HG03025 (cell line): Measurements from ENCODE around the gene SLC4A1AP.

Experiments
- ATAC-seq: cut with Tn5 transposase; IDR thresholded peaks from one replicate; pipeline ENCODE4 v1.9.1; 2021; ENCODE audit warnings: mild to moderate bottlenecking, moderate library complexity; ENCODE audit not compliant: unreplicated experiment, low FRiP score

The SLC4A1AP gene

DNA sequence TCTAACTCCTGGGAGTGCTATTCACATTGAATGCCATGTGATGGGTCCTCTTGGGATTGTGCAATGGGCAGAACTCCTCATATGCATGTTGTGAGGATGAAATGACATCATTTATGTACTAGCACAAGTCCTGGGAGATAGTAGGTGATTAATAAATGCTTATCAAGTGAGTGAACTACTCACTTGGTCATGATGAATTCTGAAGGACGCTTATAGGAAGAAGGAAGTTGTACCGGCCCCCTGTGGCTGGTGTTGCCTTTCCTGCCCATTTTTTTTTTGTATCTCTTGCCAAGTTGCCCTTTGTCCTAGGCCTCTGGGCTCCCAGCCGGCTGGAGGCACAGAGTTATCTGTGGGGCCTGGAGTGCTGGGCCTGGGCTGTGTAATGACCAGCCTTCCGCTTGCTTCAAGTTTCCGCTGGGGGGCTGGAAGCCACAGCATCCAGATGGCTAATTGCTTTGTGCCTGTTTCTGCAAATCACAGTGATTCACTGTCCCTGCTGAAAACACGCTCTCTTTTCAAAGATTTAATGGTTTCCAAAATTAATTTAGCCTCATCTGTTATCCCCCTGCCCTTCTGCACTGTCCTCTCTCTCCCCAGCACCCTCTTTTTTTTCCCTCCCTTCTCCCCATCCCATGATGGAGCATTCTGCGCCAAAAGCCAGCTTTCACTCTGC is 74.1 kb downstream of the SLC4A1AP start:
- ATAC-seq, result no peak

DNA sequence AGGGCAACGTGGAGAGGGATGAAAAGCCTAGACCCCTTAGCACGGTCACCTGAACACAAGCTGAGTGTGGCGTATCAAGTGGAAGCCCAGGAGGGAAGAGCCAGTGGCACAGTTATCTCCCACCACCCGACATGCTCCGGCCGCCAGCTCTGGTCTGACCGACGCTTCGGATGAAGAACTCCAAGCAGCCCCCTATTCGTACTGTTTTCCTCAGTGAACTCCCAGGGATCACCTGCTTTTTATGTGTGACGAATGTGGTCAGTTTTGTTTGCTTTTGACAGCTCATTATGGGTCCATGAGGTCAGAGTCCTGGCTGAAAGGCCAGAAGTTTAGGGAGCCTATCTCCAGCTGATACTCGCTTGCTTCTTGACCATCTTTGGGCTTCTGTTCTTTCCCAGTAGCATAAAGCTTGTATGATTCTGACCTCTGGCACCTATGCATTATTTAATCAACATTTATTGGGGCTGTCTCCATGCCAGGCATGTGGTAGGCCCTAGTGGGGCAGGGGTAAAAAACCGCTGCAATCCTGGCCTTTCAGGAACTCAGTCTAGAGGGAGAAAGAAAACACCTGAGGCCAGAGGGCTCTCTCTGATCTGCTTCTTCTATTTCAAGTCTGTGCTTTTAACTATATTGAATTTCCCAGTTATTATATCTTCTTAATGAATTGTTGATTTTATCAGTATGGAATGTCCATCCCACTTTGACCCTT is 74.8 kb downstream of the SLC4A1AP start:
- no peak for ATAC-seq

DNA sequence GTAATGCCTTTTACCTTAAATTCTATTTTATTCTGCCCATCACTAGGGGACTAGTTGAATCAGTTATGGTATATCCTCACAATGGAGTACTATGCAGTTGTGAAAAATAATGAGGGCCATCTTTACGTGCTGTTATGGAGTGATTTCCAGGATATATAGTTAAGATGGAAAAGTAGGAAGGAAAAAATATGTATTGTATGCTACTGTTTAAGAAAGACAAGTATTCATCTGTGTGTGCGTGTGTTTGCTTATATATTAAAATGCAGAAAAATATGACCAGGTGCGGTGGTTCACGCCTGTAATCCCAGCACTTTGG is 75.3 kb downstream of the SLC4A1AP start:
- no peak for ATAC-seq

DNA sequence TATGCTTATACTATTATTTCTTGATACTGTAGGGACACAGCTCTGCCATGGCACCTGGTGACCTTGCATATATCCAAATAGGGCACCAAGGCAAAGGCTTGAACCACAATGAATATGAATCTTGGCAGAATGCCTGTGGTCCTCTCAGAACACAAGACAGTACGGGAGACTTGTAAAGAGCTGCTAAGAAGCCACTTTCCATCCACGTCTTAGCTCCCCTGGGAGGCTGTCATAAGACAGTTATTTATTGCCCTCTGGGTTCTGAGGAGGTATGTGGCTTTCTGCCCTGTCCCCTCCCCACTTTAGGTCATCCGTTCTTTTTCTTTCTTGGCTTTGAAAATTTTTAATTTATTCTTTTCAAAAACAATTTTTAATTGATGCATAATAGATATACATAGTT is 78.0 kb downstream of the SLC4A1AP start:
- ATAC-seq, result no peak

DNA sequence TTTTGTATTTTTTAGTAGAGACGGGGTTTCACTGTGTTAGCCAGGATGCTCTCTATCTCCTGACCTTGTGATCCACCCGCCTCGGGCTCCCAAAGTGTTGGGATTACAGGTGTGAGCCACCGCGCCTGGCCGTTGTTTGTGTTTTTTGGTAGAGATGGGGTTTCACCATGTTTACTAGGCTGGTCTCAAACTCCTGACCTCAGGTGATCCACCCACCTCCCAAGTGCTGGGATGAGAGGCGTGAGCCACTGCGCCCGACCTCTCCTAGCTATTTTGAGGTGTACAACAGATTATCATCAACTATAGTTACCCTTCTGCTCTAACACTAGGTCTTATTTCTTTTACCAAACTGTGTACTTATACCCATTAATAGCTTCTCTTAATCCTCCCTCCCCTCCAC is 78.9 kb downstream of the SLC4A1AP start:
- ATAC-seq, result no peak
